Loucy (cell line): Measurements from ENCODE around the gene PDZD4.
"Not testable (repeated sequence)": the region's sequence is repeated elsewhere in the genome, so short reads cannot be mapped to it uniquely, and the experiment has no call there.

ENCODE experiments used
- H2AFZ ChIP-seq: fragments of 200-600 bp; sonication (generic); 2 replicates; pipeline ENCODE4 v1.6.0; 2016; ENCODE audit warnings: antibody characterized with exemption, mild to moderate bottlenecking, low read length, moderate library complexity
- H3F3A ChIP-seq: fragments of 200-600 bp; 2 replicates; pipeline ENCODE4 v1.6.0; 2016; ENCODE audit warnings: antibody characterized with exemption, low read depth, mild to moderate bottlenecking
- H3K27me3 ChIP-seq: fragments of 200-600 bp; sonication (generic); 2 replicates; pipeline ENCODE4 v1.6.1; 2014; ENCODE audit warnings: low read length, mild to moderate bottlenecking; ENCODE audit not compliant: insufficient read depth, poor library complexity, severe bottlenecking
- H3K36me3 ChIP-seq: fragments of 200-600 bp; sonication (generic); 2 replicates; pipeline ENCODE4 v1.6.1; 2016; ENCODE audit warnings: low read length; ENCODE audit not compliant: insufficient read depth
- H3K4me1 ChIP-seq: fragments of 200-600 bp; sonication (generic); 2 replicates; pipeline ENCODE4 v1.5.1; 2014; ENCODE audit warnings: low read length, mild to moderate bottlenecking; ENCODE audit not compliant: insufficient read depth, poor library complexity, severe bottlenecking
- H3K4me2 ChIP-seq: fragments of 200-600 bp; sonication (generic); 2 replicates; pipeline ENCODE4 v1.6.0; 2014; ENCODE audit warnings: antibody characterized with exemption, low read length, low read depth, mild to moderate bottlenecking; ENCODE audit not compliant: poor library complexity, severe bottlenecking
- H3K4me3 ChIP-seq: fragments of 200-600 bp; sonication (generic); 2 replicates; pipeline ENCODE4 v1.5.1; 2014; ENCODE audit warnings: low read length, mild to moderate bottlenecking, mixed read lengths; ENCODE audit not compliant: poor library complexity, severe bottlenecking
- H3K79me2 ChIP-seq: fragments of 200-600 bp; sonication (generic); 2 replicates; pipeline ENCODE4 v1.6.1; 2014; ENCODE audit warnings: low read length; ENCODE audit not compliant: insufficient read depth
- H3K9ac ChIP-seq: fragments of 200-600 bp; sonication (generic); 2 replicates; pipeline ENCODE4 v1.6.0; 2014; ENCODE audit warnings: mild to moderate bottlenecking, low read depth, low read length, moderate library complexity; ENCODE audit not compliant: poor library complexity, severe bottlenecking
- H3K9me2 ChIP-seq: fragments of 200-600 bp; sonication (generic); replicated peaks from 2 replicates; pipeline ENCODE4 v1.6.1; 2016; ENCODE audit warnings: low read depth, low read length, mixed read lengths
- H3K9me3 ChIP-seq: fragments of 200-600 bp; sonication (generic); 2 replicates; pipeline ENCODE4 v1.6.1; 2014; ENCODE audit warnings: mild to moderate bottlenecking, antibody characterized with exemption, low read length, low read depth; ENCODE audit not compliant: insufficient read depth
- H4K20me1 ChIP-seq: fragments of 200-600 bp; sonication (generic); 2 replicates; pipeline ENCODE4 v1.6.0; 2014; ENCODE audit warnings: antibody characterized with exemption, low read length, mild to moderate bottlenecking; ENCODE audit not compliant: insufficient read depth, poor library complexity, severe bottlenecking
- CTCF ChIP-seq: fragments of 200-600 bp; sonication (generic); conservative IDR thresholded peaks from 2 replicates; pipeline ENCODE4 v1.5.1; 2014; ENCODE audit warnings: mild to moderate bottlenecking, antibody characterized with exemption, low read length
- EZH2phosphoT487 ChIP-seq: fragments of 200-600 bp; IDR thresholded peaks from 2 replicates; pipeline ENCODE4 v1.6.1; 2018; ENCODE audit warnings: antibody characterized with exemption, mild to moderate bottlenecking, moderate library complexity, borderline replicate concordance

The PDZD4 gene

GRCh38 chrX:153820601-153821000, 9.7 kb downstream of the PDZD4 start:
- Histone ChIP-seq H3K36me3 (no peaks in the 10 kb centered on the region), H3K9ac (no peak overlapping the region), H3K4me3 (no peak overlapping the region), H2AFZ (0 out of 2 replicates have a peak overlapping the region, but pooled peaks have one; percentile 16), H3K79me2 (no peaks in the 10 kb centered on the region), H3F3A (no peaks in the 10 kb centered on the region), H4K20me1 (no peaks in the 10 kb centered on the region), H3K4me1 (peaks cover 25% of the 10 kb centered on the region), H3K9me2 (no peaks in the 10 kb centered on the region), H3K27me3 (no peaks in the 10 kb centered on the region), H3K4me2 (no peak overlapping the region), H3K9me3 (no peaks in the 10 kb centered on the region)
- TF ChIP-seq EZH2phosphoT487 (no peak), CTCF (no peak)

GRCh38 chrX:153819384-153820040, 10.8 kb downstream of the PDZD4 start:
- Histone ChIP-seq H3K4me1 (peaks cover 29% of the 10 kb centered on the region), H3K4me3 (no peak overlapping the region), H3K4me2 (no peak overlapping the region), H3F3A (no peaks in the 10 kb centered on the region), H2AFZ (no peak overlapping the region), H3K36me3 (no peaks in the 10 kb centered on the region), H3K9me2 (no peaks in the 10 kb centered on the region), H3K9ac (no peak overlapping the region), H4K20me1 (no peaks in the 10 kb centered on the region), H3K27me3 (no peaks in the 10 kb centered on the region), H3K79me2 (no peaks in the 10 kb centered on the region), H3K9me3 (no peaks in the 10 kb centered on the region)
- no peak for TF ChIP-seq EZH2phosphoT487
- no peak for TF ChIP-seq CTCF

GRCh38 chrX:153818571-153819383, 11.6 kb downstream of the PDZD4 start:
- H3K9ac ChIP-seq = no peak overlapping the region
- H3K36me3 ChIP-seq = no peaks in the 10 kb centered on the region
- no peaks in the 10 kb centered on the region for H3K9me3 ChIP-seq
- TF ChIP-seq EZH2phosphoT487 (no peak), CTCF (no peak)
- H3K4me1 ChIP-seq = peaks cover 27% of the 10 kb centered on the region
- no peak overlapping the region for H2AFZ ChIP-seq
- H3F3A ChIP-seq = no peaks in the 10 kb centered on the region
- no peak overlapping the region for H3K4me3 ChIP-seq
- no peak overlapping the region for H3K4me2 ChIP-seq
- H4K20me1 ChIP-seq = no peaks in the 10 kb centered on the region
- no peaks in the 10 kb centered on the region for H3K9me2 ChIP-seq
- no peaks in the 10 kb centered on the region for H3K27me3 ChIP-seq
- no peaks in the 10 kb centered on the region for H3K79me2 ChIP-seq

GRCh38 chrX:153818064-153818463, 12.3 kb downstream of the PDZD4 start:
- peaks cover 24% of the 10 kb centered on the region for H3K4me1 ChIP-seq
- not testable (repeated sequence) for H2AFZ ChIP-seq, H4K20me1 ChIP-seq, H3K4me3 ChIP-seq, H3K27me3 ChIP-seq, H3K9me2 ChIP-seq, H3K36me3 ChIP-seq, H3K4me2 ChIP-seq, H3K9me3 ChIP-seq, H3K79me2 ChIP-seq, H3F3A ChIP-seq, H3K9ac ChIP-seq
